Measurements from ENCODE around the gene EPHB6.

- TF ChIP-seq RAD21 (IDR thresholded peaks at IDR 0.05; ENCODE audit: low read depth): no peak
- TF ChIP-seq, protein P1, sequence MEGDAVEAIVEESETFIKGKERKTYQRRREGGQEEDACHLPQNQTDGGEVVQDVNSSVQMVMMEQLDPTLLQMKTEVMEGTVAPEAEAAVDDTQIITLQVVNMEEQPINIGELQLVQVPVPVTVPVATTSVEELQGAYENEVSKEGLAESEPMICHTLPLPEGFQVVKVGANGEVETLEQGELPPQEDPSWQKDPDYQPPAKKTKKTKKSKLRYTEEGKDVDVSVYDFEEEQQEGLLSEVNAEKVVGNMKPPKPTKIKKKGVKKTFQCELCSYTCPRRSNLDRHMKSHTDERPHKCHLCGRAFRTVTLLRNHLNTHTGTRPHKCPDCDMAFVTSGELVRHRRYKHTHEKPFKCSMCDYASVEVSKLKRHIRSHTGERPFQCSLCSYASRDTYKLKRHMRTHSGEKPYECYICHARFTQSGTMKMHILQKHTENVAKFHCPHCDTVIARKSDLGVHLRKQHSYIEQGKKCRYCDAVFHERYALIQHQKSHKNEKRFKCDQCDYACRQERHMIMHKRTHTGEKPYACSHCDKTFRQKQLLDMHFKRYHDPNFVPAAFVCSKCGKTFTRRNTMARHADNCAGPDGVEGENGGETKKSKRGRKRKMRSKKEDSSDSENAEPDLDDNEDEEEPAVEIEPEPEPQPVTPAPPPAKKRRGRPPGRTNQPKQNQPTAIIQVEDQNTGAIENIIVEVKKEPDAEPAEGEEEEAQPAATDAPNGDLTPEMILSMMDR (IDR thresholded peaks at IDR 0.05 in 2 of 3, conservative IDR thresholded peaks at IDR 0.05 in 1 of 3; ENCODE audit: borderline replicate concordance in 1 of 3, insufficient read depth in 1 of 3, low read depth in 2 of 3, low read length in 2 of 3): no peak
- no peak for TF ChIP-seq POLR2AphosphoS5 (IDR thresholded peaks at IDR 0.05; ENCODE audit: low read depth, low read length)
- no peak for TF ChIP-seq EZH2 (IDR thresholded peaks at IDR 0.05)
- TF ChIP-seq JUND (IDR thresholded peaks at IDR 0.05): no peak
- no peak for TF ChIP-seq POLR2A (IDR thresholded peaks at IDR 0.05; ENCODE audit: borderline replicate concordance, extremely low read depth, insufficient read depth, insufficient read length)
These were observed 41.6 kb upstream of the EPHB6 start for GRCh38 chr7:142813226-142813625.
